Activated CD8-positive, alpha-beta memory T cell treated with anti-CD3 and anti-CD28 coated beads, Interleukin-2, amount 50 U/mL, for 48 hours (primary cell): ENCODE measurements around the gene WSB2.

ENCODE experiments used
- DNase-seq: peaks from one replicate; pipeline ENCODE4 v3.0.0-alpha.2; 2020

The WSB2 gene

DNA sequence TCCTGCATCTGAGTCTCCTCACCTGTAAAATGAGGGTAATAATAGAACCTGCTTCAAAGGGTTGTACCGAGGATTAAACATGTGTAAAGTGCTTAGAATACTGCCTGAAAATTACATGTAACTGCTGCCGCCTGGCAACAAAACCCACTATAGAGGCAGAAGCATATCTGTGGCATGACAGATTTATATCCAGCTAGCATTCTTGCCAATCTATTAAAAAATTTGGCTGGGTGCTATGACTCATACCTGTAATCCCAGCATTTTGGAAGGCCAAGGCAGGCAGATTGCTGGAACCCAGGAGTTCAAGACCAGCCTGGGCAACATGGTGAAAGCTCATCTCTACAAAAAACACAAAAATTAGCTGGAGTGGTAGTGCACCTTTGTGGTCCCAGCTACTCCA, 75.8 kb downstream of the WSB2 start:
- DNase-seq, result no peak
